Heart left ventricle (tissue), 13 donors: ENCODE measurements around the gene P2RX2.

ENCODE experiments used
- CTCF ChIP-seq, 12 donors: fragments of 200-600 bp; sonication (generic) in 4 of 12; IDR thresholded peaks; one replicate each; pipeline versions ENCODE4 v1.5.0 to v1.8.0; 2018 to 2022; ENCODE audit warnings: antibody characterized with exemption in 12 of 12, mild to moderate bottlenecking in 5 of 12
- POLR2A ChIP-seq, 2 donors: fragments of 450-650 bp; IDR thresholded peaks; one replicate each; pipeline ENCODE4 v1.6.1; 2017; ENCODE audit warnings: antibody characterized with exemption in 2 of 2, mild to moderate bottlenecking in 2 of 2, moderate library complexity in 2 of 2
- donor health status: ischemic (EF 13 %, LVEDD 7.1; RV severe dilation, severe dysfunction).
- donor health status: DM: no; HTN: yes; CAD: no.
- donor health status: DM: no; HTN: no; CAD: no.
- donor health status: ischemic (EF 25% LVEDD 6.9; RV normal size, moderate dysfunction).
- donor health status: ischemic (EF 25% LVEDD 5.7; RV mildly dilated, moderate dysfunction).
- donor health status: ischemic (EF 35%, LVEDD 5.7; RV mildly dilated, moderate dysfunction).
- donor health status: nonischemic (EF 11% LVEDD 7.7; RV severe dilation, severe dysfunction).
- donor health status: DM: yes; HTN: yes; CAD: no.
- donor health status: PGD.
- donor health status: ischemic (EF 29% LVEDD 5.4; RV normal size, mild dysfunction).
- donor health status: nonischemic (EF 23%, LVEDD 6.1; RV moderate dilation, normal function).

- TF ChIP-seq CTCF (IDR thresholded peaks at IDR 0.05) (no peak), POLR2A (IDR thresholded peaks at IDR 0.05) (no peak)
Observed at GRCh38 chr12:132625731-132626430, 7.3 kb downstream of the P2RX2 start.
